Neural crest cell (in vitro differentiated cells): ENCODE results near the gene EPB42. TPM values are rescaled to one million over a fixed set of nuclear protein-coding genes. Genes with fewer than 3 reads are reported as not detected.

Source experiments
- DNase-seq: peaks from one replicate; pipeline ENCODE4 v3.0.0; 2021; ENCODE audit warnings: low read depth, mixed read lengths, low spot score
- H3K27ac Mint-ChIP-seq: one replicate; pipeline ENCODE4 v1.8.0; 2021; ENCODE audit warnings: mild to moderate bottlenecking, mixed read lengths; ENCODE audit not compliant: unreplicated experiment
- H3K27me3 Mint-ChIP-seq: 2 replicates; pipeline ENCODE4 v1.8.0; 2021; ENCODE audit warnings: low read depth, mild to moderate bottlenecking, mixed read lengths
- H3K36me3 Mint-ChIP-seq: 2 replicates; pipeline ENCODE4 v1.8.0; 2021; ENCODE audit warnings: low read depth, mild to moderate bottlenecking, mixed read lengths
- H3K4me1 Mint-ChIP-seq: 2 replicates; pipeline ENCODE4 v1.8.0; 2021; ENCODE audit warnings: mixed read lengths
- H3K4me3 Mint-ChIP-seq: one replicate; pipeline ENCODE4 v1.8.0; 2021; ENCODE audit warnings: mild to moderate bottlenecking, mixed read lengths
- H3K9me3 Mint-ChIP-seq: 2 replicates; pipeline ENCODE4 v1.8.0; 2021; ENCODE audit warnings: mixed read lengths
- total RNA-seq: library from RNA; stranded (reverse); gene quantifications from 2 replicates; pipeline ENCODE4 v1.2.1, GENCODE V29; 2021
- TF ChIP-seq, protein P1 (sequence below): fragments of 200-600 bp; sonication (generic); conservative IDR thresholded peaks from 2 replicates; pipeline ENCODE4 v1.5.0; 2021; ENCODE audit warnings: antibody characterized with exemption, mild to moderate bottlenecking

The EPB42 gene
- total RNA-seq, 1 donor from 2014 or later = not detected

DNA sequence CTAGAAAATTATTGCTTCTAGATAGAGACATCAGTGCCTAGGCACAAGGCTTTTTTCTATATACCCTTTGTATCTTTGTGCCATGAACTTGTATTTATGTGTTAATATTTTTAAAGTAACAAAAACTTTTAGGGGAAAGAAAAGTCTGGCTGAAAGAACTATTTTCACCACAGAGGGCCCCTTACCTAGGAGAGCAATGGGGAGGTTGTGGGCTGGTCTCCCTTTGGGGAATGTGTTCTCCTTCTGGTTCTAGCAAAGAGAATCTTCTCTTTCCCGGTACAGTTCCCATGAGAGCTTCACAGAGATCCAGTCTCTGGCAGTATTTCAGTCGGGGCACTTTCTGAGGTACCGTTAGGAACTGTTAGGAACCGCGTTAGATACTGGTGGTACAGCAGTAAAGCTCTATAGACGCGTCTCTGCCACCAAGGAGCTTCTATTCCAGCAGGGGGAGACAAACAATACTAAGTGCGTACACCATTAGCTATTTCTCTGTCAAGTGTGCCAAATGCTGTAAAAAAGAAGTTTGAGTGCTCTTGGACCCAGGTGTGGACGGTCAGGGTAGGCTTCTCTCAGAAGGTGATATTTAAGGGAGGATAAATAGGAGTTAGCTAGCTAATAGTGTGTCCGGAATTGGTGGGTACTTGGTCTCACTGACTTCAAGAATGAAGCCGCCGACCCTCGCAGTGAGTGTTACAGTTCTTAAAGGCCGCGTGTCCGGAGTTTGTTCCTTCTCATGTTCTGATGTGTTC lies 4.6 kb upstream of the EPB42 start:
- Mint-ChIP-seq H3K4me1 (no peaks in the 10 kb centered on the region), H3K27ac (peak overlapping the region; percentile 23), H3K4me3 (no peak overlapping the region), H3K9me3 (peaks cover 2% of the 10 kb centered on the region), H3K36me3 (no peaks in the 10 kb centered on the region), H3K27me3 (no peaks in the 10 kb centered on the region)
- TF ChIP-seq, protein P1, sequence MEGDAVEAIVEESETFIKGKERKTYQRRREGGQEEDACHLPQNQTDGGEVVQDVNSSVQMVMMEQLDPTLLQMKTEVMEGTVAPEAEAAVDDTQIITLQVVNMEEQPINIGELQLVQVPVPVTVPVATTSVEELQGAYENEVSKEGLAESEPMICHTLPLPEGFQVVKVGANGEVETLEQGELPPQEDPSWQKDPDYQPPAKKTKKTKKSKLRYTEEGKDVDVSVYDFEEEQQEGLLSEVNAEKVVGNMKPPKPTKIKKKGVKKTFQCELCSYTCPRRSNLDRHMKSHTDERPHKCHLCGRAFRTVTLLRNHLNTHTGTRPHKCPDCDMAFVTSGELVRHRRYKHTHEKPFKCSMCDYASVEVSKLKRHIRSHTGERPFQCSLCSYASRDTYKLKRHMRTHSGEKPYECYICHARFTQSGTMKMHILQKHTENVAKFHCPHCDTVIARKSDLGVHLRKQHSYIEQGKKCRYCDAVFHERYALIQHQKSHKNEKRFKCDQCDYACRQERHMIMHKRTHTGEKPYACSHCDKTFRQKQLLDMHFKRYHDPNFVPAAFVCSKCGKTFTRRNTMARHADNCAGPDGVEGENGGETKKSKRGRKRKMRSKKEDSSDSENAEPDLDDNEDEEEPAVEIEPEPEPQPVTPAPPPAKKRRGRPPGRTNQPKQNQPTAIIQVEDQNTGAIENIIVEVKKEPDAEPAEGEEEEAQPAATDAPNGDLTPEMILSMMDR = peak; percentile 78
- DNase-seq = no peak

DNA sequence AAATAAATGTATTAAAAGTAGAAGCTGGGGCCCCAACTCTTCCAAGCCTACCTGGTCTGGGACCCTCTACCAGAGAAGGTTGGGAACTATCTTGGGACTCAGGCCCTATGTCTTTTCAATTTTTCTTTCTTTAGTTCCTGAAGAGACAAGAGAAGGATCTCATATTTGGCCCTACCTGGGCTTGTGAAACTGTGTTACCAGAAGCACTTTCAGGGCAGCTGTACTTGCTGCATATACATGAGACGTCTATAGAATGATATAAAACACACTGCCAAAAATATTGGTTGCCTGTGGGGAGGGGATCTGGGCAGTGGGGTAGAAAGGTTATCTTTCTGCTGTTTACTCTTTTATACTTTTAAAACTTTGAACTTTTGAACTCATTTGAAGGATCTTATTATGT lies 604 bp upstream of the EPB42 start:
- no peak overlapping the region for H3K27ac Mint-ChIP-seq

DNA sequence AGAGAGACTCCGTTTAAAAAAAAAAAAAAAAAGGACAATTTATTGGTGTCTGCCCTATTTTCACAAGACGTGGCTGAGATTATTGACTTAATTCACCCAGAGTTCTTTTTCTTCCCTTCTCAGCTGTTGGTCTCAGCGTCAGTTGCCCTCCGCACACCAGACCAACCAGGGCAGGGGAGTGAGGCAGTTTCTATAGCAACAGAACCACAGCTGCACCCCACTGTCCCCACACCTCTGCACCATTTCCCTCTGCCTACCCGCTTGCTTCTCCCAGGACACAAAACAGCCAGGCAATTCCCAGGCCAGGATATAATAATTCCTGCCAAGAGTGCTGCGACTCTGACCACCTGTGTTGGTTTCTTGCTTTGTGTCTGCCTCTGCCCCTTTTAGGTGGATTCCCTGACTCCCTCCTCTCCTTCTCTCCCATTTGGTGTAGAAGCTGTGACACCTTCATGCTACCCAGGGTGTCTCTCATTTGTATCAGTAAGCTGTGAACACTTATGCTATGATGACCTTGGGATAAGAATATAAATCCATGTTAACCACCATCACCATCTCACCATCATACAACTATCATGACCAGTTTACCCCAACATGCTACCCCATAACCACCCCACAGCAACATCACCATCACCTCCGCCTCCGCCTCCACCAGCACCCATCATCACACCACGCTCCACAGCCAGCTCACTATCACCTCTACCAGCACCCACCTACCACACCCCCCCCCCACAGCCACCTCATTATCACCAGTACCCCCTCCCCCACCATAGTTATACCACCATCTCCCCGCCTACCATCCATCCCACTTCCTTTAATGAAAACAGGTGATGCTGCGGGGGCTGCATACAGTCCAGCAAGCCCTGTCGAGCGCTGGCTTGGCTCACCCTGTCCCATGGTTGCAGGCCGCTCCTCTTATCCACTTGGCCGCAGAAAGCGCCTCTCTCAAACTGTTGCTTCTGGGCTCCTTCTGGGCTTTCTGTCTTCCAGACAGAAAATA lies 589 bp downstream of the EPB42 start:
- H3K27me3 Mint-ChIP-seq = no peaks in the 10 kb centered on the region
- H3K4me1 Mint-ChIP-seq = peaks cover 5% of the 10 kb centered on the region
- H3K9me3 Mint-ChIP-seq = no peaks in the 10 kb centered on the region
- no peak for DNase-seq
- no peaks in the 10 kb centered on the region for H3K36me3 Mint-ChIP-seq
- TF ChIP-seq, protein P1 = no peak
- no peak overlapping the region for H3K27ac Mint-ChIP-seq
- no peak overlapping the region for H3K4me3 Mint-ChIP-seq

More for the DNA sequence above, 604 bp upstream of the EPB42 start:
- Mint-ChIP-seq H3K27me3 (no peaks in the 10 kb centered on the region), H3K4me1 (peaks cover 5% of the 10 kb centered on the region), H3K9me3 (peaks cover 2% of the 10 kb centered on the region), H3K36me3 (no peaks in the 10 kb centered on the region), H3K4me3 (no peak overlapping the region)
- no peak for DNase-seq
- TF ChIP-seq, protein P1 = no peak

DNA sequence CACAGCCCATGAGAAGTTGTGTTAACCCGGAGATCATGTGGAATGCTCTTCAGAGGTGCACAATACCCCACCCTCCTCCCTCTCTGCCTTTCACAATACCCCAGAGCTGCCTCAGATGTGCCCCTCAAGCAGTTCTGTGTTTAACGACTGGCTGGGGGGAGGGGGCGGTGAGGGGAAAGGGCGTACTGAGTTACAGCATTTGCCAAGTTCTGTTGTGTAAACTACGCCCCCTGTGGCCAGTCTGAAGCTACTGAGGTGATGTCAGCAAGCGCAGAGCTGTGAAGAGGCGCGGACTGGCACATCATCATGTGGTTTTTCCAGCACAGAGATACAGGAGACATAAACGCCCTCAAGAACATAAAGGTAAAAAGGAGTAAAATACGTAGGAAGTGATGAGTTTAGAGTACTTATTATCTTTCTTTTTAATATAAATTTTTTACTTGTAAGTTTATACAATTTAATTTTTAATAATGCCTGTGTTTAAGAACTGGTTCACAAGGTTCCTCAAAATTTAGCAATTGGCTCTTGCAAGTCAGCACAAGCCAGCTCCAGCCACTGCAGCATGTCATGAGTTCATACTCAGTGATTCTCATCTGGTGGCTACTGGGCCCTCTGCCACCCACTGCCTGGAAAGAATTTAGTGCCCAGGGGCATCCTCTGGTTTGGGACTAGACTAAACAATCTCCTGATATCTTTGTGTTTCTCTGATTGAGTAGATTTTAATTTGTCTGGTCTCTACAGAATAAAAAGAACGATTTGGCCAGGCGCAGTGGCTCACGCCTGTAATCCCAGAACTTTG lies 1.7 kb downstream of the EPB42 start:
- H3K4me1 Mint-ChIP-seq = peaks cover 5% of the 10 kb centered on the region
- no peaks in the 10 kb centered on the region for H3K9me3 Mint-ChIP-seq
- TF ChIP-seq, protein P1 = peak; percentile 45
- no peak overlapping the region for H3K27ac Mint-ChIP-seq
- no peaks in the 10 kb centered on the region for H3K27me3 Mint-ChIP-seq
- H3K4me3 Mint-ChIP-seq = no peak overlapping the region
- DNase-seq = peak; percentile 25
- no peaks in the 10 kb centered on the region for H3K36me3 Mint-ChIP-seq

DNA sequence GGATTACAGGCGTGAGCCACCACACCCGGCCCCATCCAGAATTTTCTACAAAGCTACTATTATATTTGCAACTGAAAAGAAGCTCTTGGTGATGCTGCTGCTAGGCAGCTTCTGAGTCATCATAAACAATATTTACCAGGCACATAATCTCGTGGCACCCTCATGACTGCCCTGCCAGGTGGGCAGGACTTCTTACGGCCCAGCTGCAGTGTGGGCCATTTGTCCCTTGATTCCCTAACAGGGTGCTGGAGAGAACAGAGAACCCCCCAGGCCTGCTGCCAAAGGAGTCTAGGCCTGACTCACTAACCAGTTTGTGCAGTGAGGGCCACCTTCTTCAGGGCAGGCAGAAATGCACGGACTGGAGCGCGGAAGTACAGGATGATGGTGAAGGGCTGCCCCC lies 4.9 kb downstream of the EPB42 start:
- no peaks in the 10 kb centered on the region for H3K36me3 Mint-ChIP-seq
- no peak for DNase-seq
- H3K4me1 Mint-ChIP-seq = peaks cover 5% of the 10 kb centered on the region
- H3K4me3 Mint-ChIP-seq = no peak overlapping the region
- H3K9me3 Mint-ChIP-seq = no peaks in the 10 kb centered on the region
- H3K27me3 Mint-ChIP-seq = peaks cover under 1% of the 10 kb centered on the region
- TF ChIP-seq, protein P1 = no peak
- no peak overlapping the region for H3K27ac Mint-ChIP-seq
